NT2/D1 (cell line): ENCODE measurements around the gene MBNL2.

Experiments used
- SUZ12 ChIP-seq: IDR thresholded peaks from 2 replicates; pipeline ENCODE4 v1.6.1; 2011; ENCODE audit not compliant: insufficient read length, insufficient read depth; ENCODE audit errors: extremely low read depth
- YY1 ChIP-seq: IDR thresholded peaks from 2 replicates; pipeline ENCODE4 v1.6.1; 2011; ENCODE audit not compliant: insufficient read length, insufficient read depth
- ZNF274 ChIP-seq: IDR thresholded peaks from 2 replicates; pipeline ENCODE4 v1.6.1; 2011; ENCODE audit warnings: mild to moderate bottlenecking, low read depth, low read length

- no peak for TF ChIP-seq YY1
- no peak for TF ChIP-seq ZNF274
- no peak for TF ChIP-seq SUZ12
These were observed 52.9 kb downstream of the MBNL2 start for GRCh38 chr13:97274829-97275649.
